Measurements from ENCODE around the gene MAB21L3.

DNA sequence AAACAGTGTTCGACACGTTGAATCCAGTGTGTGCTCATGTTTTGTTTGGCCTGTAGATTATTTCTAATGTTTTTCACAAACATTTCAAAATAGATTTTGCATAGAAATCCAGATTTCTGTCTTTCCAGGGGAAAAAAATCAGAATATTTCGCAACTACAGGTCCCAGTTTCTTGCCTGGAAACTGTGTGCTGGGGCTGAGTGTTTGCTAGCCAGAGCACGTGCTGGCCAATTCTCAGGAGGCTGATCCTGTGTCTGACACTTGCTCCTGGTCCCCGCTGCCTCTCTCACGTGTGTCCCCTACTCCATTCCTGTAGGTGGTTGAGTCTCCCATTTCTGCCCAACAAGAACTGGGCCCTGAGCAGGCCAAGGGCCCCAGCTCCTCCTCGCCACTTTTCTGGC lies 2.4 kb downstream of the MAB21L3 start:
- TF ChIP-seq, protein P1, sequence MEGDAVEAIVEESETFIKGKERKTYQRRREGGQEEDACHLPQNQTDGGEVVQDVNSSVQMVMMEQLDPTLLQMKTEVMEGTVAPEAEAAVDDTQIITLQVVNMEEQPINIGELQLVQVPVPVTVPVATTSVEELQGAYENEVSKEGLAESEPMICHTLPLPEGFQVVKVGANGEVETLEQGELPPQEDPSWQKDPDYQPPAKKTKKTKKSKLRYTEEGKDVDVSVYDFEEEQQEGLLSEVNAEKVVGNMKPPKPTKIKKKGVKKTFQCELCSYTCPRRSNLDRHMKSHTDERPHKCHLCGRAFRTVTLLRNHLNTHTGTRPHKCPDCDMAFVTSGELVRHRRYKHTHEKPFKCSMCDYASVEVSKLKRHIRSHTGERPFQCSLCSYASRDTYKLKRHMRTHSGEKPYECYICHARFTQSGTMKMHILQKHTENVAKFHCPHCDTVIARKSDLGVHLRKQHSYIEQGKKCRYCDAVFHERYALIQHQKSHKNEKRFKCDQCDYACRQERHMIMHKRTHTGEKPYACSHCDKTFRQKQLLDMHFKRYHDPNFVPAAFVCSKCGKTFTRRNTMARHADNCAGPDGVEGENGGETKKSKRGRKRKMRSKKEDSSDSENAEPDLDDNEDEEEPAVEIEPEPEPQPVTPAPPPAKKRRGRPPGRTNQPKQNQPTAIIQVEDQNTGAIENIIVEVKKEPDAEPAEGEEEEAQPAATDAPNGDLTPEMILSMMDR (IDR thresholded peaks at IDR 0.05), result no peak
- TF ChIP-seq POLR2AphosphoS5 (IDR thresholded peaks at IDR 0.05), result no peak

Measured in breast epithelium (tissue), 3 donors.